Stimulated activated CD8-positive, alpha-beta memory T cell treated with anti-CD3 and anti-CD28 coated beads, Interleukin-15, amount 100 ng/mL, for 1 hour (primary cell): ENCODE measurements around the gene USP15.
"Not testable (repeated sequence)": the region's sequence is repeated elsewhere in the genome, so short reads cannot be mapped to it uniquely, and the experiment has no call there.

ENCODE experiments used
- DNase-seq: peaks from one replicate; pipeline ENCODE4 v3.0.0-alpha.2; 2020; ENCODE audit warnings: low read depth

USP15 gene

DNA sequence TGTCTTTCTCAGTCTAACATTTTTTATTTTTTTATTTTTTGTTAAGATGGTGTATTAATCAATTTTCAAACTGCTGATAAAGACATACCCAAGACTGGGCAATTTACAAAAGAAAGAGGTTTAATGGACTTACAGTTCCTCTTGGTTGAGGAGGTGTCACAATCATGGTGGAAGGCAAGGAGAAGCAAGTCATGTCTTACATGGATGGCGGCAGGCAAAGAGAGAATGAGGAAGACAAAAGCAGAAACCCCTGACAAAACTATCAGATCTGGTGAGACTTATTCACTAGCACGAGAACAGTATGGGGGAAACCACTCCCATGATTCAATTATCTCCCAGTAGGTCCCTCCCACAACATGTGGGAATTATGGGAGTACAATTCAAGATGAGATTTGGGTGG, 195.2 kb downstream of the USP15 start:
- DNase-seq: not testable (repeated sequence)

GRCh38 chr12:62458626-62459025, 198.4 kb downstream of the USP15 start:
- no peak for DNase-seq

GRCh38 chr12:62459976-62460375, 199.8 kb downstream of the USP15 start:
- no peak for DNase-seq

DNA sequence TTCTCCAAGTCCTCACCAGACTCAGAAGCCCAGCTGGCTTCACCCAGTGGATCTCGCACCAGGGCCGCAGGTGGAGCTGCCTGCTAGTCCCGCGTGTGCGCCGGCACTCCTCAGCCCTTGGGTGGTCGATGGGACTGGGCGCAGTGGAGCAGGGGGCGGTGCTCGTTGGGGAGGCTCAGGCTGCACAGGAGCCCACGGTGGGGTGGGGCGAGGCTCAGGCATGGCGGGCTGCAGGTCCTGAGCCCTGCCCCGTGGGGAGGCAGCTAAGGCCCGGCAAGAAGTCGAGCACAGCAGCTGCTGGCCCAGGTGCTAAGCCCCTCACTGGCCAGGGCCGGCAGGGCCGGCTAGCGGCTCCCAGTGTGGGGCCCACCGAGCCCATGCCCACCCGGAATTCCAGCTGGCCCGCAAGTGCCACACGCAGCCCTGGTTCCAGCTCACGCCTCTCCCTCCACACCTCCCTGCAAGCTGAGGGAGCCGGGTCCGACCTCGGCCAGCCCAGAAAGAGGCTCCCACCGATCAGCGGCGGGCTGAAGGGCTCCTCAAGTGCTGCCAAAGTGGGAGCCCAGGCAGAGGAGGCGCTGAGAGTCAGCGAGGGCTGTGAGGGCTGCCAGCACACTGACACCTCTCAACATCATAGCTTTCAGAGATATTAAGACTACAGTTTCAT, 201.1 kb downstream of the USP15 start:
- not testable (repeated sequence) for DNase-seq

DNA sequence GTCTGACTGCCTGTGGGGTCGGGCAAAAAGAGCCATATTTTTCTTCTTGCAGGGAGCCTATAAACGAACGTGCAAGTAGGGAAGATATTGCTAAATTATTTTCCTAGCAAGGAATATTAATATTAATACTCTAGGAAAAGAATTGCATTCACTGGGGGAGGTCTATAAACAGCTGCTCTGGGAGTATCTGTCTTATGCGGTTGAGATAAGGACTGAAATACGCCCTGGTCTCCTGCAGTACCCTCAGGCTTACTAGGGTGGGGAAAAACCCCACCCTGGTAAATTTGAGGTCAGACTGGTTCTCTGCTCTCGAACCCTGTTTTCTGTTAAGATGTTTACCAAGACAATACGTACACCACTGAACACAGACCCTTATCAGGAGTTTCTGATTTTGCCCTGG, 203.0 kb downstream of the USP15 start:
- DNase-seq: not testable (repeated sequence)
